ENCODE data around the gene DDHD1.

Gene DDHD1

DNA sequence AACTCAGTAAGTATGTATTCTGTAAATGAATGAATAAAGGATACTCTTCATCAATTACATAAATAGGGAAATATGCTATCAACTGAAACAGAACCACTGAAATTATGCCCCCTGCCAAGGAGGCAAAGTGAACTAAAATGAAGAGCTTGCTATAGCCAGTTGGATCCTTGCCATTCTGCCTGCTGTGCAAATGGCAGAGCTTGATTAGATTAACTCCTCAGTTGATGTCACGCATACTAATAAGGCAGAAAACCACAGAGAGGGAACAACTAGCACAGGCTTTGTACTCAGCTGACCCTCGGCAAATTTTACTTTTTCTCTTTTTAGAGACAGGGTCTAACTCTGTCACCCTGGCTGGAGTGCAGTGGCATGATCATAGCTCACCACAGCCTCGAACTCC lies 165.6 kb downstream of the DDHD1 start:
- DNase-seq, result peak; percentile 85

DNA sequence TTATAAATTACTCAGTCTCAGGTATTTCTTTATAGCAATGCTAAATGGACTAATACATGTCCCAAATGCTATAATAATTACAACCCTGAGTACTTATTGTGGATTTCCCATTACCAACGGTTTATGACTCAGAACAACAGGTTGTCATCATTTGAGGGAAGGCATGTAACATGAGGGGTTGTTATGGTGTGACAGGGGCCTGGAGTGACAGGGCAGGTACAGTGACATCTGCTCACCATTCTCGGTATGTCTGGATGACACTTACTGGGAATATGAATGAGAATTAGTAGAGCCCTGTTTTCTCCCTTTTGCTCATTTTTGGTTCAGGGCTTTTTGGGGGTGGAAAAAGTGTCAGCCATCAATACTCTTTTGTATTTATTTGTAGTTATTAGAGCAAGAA lies 166.1 kb downstream of the DDHD1 start:
- DNase-seq, result no peak
